ENCODE results near the gene CSH1.
"Not testable (repeated sequence)": the region's sequence is repeated elsewhere in the genome, so short reads cannot be mapped to it uniquely, and the experiment has no call there.

The CSH1 gene

GRCh38 chr17:63934183-63935112 is 38.1 kb upstream of the CSH1 start:
- no peak for TF ChIP-seq JUND (IDR thresholded peaks at IDR 0.05; ENCODE audit: low read depth)
- DNase-seq (ENCODE audit: low read depth in 1 of 2, low spot score in 1 of 2): no peak
- in situ Hi-C loops (cut with HindIII; ENCODE audit: low pct_unique_long_range_greater_than_20kb, low sequenced_read_pairs): no loop called here

- DNase-seq (ENCODE audit: low read depth in 1 of 2, low spot score in 1 of 2): no peak
- in situ Hi-C loops (cut with HindIII; ENCODE audit: low pct_unique_long_range_greater_than_20kb, low sequenced_read_pairs): no loop called here
- no peak for TF ChIP-seq JUND (IDR thresholded peaks at IDR 0.05; ENCODE audit: low read depth)
Measured at GRCh38 chr17:63933598-63933997, 37.2 kb upstream of the CSH1 start.

DNA sequence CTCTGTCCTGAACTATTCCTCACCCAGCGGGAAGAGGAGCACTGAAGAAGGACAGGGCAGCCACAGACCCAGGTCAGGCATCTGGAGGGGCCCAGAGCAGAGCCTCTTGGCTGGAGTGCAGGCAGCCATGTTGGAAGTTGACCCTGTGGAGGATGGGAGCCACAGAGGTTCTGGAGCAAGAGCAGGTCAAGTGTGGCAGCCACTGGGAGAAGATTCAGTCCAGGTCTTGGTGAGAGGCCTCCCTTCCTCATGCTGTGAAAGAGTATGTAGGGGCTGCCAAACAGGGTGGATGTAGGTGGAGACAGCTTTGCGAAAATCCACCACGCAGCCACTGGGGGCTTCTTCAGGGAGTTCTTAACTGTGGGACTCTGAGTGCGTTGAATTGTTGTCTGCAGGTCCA is 36.3 kb upstream of the CSH1 start:
- no peak for TF ChIP-seq JUND (IDR thresholded peaks at IDR 0.05; ENCODE audit: low read depth)
- no peak for DNase-seq (ENCODE audit: low read depth in 1 of 2, low spot score in 1 of 2)
- in situ Hi-C loops (cut with HindIII; ENCODE audit: low pct_unique_long_range_greater_than_20kb, low sequenced_read_pairs): no loop called here

- DNase-seq (ENCODE audit: low read depth in 1 of 2, low spot score in 1 of 2): no peak
- no peak for TF ChIP-seq JUND (IDR thresholded peaks at IDR 0.05; ENCODE audit: low read depth)
- in situ Hi-C loops (cut with HindIII; ENCODE audit: low pct_unique_long_range_greater_than_20kb, low sequenced_read_pairs): no loop called here
Measured at GRCh38 chr17:63931981-63932561, 35.7 kb upstream of the CSH1 start, which contains the start of gene CD79B. CD79B (minus strand) TSS chr17:63932331; CDS start chr17:63932261, 70 bp downstream.

DNA sequence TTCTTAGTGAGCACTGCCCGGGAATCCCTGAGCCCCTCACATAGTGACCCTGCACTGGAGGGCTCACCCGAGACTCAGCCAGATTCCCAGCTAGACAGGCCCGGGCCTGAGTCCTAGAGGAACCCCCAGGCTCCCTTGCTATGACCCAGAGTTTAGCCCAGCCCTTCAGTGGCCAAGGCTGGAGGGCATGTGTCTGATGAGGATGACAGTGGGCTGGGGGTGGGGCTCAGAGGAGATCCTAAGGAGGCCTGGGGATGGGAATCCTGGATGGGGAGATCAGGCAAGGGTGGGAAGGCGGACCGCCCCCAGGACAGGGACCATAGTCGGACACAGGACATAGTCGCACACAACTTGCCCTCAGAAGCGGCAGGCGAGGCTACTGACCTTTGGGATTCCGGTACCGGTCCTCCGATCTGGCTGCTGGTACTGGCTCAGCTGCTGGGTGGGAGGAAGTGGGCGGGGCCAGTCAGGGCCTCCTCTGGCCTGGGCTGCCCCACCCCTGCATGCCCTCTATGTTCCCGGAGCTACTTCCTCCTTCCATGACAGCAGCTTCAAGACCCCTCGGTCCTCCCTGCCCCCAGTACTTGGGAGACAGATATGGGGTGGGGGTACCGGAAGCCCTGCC is 34.7 kb upstream of the CSH1 start:
- no peak for DNase-seq (ENCODE audit: low read depth in 1 of 2, low spot score in 1 of 2)
- no peak for TF ChIP-seq JUND (IDR thresholded peaks at IDR 0.05; ENCODE audit: low read depth)
- in situ Hi-C loops (cut with HindIII; ENCODE audit: low pct_unique_long_range_greater_than_20kb, low sequenced_read_pairs): no loop called here

GRCh38 chr17:63929860-63930766 is 33.7 kb upstream of the CSH1 start:
- TF ChIP-seq JUND (IDR thresholded peaks at IDR 0.05; ENCODE audit: low read depth): no peak
- in situ Hi-C loops (cut with HindIII; ENCODE audit: low pct_unique_long_range_greater_than_20kb, low sequenced_read_pairs): no loop called here
- DNase-seq (ENCODE audit: low read depth in 1 of 2, low spot score in 1 of 2): no peak

DNA sequence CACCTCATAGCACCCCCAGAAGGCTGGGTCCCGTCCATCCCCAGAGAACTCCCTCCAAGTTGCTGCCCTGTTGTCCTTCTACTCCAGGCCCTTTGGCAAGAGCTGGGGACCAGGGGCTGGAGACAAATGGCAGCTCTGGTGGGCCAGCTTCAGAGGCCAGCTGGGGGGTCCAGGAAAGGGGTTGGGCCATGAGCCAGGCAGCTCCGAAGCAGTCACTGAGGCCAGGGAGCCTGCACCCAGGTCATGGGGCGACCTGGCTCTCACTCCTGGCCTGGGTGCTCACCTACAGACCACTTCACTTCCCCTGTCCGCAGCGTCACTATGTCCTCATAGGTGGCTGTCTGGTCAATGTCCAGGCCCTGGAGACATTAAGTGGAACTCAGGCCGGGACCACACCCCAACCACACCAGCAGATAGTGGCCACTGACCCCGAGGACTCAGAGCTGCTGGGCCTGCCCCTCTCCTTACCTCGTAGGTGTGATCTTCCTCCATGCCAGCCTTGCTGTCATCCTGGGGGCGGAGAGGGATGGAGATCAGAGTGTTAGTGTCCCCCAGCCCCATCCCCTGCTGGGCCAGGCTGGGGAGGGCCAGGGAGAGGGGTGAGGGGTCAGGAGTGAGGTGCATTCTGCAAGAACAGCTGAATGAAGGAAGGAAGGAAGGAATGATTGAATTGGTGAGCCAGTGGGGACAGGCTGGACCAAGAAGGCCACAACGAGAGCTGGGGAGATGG is 32.8 kb upstream of the CSH1 start:
- no peak for DNase-seq (ENCODE audit: low read depth in 1 of 2, low spot score in 1 of 2)
- in situ Hi-C loops (cut with HindIII; ENCODE audit: low pct_unique_long_range_greater_than_20kb, low sequenced_read_pairs): no loop called here
- no peak for TF ChIP-seq JUND (IDR thresholded peaks at IDR 0.05; ENCODE audit: low read depth)

- no peak for TF ChIP-seq JUND (IDR thresholded peaks at IDR 0.05; ENCODE audit: low read depth)
- no peak for DNase-seq (ENCODE audit: low read depth in 1 of 2, low spot score in 1 of 2)
- in situ Hi-C loops (cut with HindIII; ENCODE audit: low pct_unique_long_range_greater_than_20kb, low sequenced_read_pairs): no loop called here
Measured at GRCh38 chr17:63928172-63928666, 31.8 kb upstream of the CSH1 start.

DNA sequence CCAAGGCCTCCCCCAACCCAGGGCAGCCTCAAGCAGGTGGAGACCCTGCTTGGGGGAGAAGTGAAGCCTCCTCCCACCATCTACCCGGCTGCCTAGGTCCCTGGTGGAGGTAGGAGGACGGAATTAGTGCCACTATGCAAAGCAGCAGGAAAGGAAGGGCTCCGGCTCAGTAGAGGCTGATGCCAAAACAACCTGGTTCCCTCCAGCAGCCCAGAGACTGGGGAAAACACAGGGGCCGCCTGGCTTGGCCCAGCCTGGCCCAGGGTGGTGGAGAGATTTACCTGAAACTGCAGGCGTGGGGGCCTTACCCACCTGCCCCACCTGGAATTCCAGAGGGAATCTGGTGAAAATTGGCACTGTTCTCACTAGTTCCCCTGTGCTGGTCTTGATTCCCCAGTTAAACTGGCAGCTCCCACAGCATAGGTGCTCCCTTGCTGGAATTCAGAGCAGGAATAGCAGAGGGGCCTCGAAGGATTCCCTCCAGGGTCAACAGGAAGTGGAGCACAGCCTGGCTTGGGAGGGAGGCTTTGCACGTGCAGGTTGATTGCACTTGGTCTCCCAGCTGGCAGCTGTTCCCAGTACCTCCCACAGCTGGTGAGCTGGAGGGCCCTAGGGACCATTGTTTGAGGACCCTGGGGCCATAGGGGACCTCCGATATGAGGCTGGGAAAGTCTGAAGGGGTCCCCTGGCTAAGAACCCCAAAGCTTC is 31.2 kb upstream of the CSH1 start:
- no peak for DNase-seq (ENCODE audit: low read depth in 1 of 2, low spot score in 1 of 2)
- in situ Hi-C loops (cut with HindIII; ENCODE audit: low pct_unique_long_range_greater_than_20kb, low sequenced_read_pairs): no loop called here
- TF ChIP-seq JUND (IDR thresholded peaks at IDR 0.05; ENCODE audit: low read depth): no peak

GRCh38 chr17:63926164-63926563 is 29.8 kb upstream of the CSH1 start:
- no peak for DNase-seq (ENCODE audit: low read depth in 1 of 2, low spot score in 1 of 2)
- in situ Hi-C loops (cut with HindIII; ENCODE audit: low pct_unique_long_range_greater_than_20kb, low sequenced_read_pairs): no loop called here
- TF ChIP-seq JUND (IDR thresholded peaks at IDR 0.05; ENCODE audit: low read depth): no peak

DNA sequence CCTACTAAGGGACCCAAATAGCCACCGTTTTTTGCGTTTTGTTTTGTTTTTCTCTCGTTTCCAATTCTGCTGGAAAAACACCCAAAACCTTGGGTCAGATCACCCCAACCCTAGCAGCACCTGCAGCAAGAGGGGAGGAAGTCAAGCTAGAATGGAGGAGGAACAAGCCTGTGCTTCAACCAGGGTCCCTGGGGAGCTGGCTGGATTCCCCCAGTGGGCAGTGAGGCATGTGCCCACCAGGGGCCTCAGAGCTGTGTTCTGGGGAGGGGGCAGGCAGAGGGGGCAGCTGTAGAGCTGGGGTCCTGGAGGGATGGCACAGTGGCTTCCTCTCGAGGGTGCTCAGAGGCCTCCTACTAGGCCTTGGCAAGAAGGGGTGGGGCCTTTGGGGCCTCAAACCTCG is 29.2 kb upstream of the CSH1 start:
- DNase-seq (ENCODE audit: low read depth in 1 of 2, low spot score in 1 of 2): no peak
- in situ Hi-C loops (cut with HindIII; ENCODE audit: low pct_unique_long_range_greater_than_20kb, low sequenced_read_pairs): no loop called here

DNA sequence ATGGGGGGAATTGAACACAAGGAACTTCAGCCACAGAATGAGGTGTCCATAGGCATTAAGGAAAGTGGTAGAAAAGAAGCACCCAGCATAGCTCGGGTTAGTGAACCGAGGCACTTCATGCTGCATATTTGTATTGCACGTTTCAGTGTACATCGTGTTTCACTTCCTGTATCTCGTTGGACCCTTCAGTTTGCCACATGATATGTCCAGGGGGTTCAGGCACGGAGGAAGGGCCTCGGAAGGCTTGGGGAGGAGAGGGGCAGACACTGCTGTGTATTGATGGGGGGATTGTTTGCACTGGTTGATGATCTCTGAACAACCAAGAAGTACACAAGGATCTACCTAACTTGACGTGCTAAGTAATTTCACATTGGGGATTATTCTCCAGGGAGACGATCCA is 26.0 kb upstream of the CSH1 start:
- in situ Hi-C loops (cut with HindIII; ENCODE audit: low pct_unique_long_range_greater_than_20kb, low sequenced_read_pairs); DNase-seq (ENCODE audit: low read depth in 1 of 2, low spot score in 1 of 2): not testable (repeated sequence)

More for the DNA sequence above, 29.2 kb upstream of the CSH1 start:
- TF ChIP-seq JUND (IDR thresholded peaks at IDR 0.05; ENCODE audit: low read depth): no peak

DNA sequence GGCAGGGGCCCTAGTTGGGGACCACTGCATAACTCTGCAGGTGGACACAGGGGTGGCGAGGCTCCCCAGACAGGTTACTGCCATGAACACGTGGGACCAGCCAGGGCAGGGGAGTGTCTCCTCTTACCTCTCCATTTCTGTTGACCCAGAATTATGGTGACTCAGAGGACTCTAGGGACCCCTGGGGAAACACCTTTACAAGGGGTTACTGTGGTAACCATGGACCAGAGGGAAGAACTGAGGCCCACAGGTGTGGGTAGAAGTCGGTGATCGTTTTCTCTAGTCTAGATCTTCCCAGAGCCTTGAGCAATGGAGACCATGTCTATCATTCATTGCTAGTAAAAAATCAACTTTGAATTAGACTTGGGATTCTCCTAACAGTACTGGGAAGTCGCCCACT is 24.4 kb upstream of the CSH1 start:
- in situ Hi-C loops (cut with HindIII; ENCODE audit: low pct_unique_long_range_greater_than_20kb, low sequenced_read_pairs): not testable (repeated sequence)

DNA sequence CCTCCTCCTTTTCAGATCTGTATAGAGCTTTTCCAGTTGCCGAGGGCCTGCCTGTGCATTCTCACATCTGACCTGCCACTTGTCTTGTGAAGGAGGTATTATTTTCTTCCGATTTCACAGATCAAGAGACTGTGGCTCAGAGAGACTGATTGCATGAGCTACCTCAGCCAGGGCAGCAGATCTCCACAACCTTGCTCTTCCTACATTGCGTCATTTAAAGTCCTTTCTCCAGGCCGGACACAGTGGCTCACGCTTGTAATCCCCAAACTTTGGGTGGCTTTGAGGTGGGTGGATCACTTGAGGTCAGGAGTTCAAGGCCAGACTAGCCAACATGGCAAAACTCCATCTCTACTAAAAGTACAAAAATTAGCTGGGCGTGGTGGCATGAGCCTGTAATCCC is 23.7 kb upstream of the CSH1 start:
- in situ Hi-C loops (cut with HindIII; ENCODE audit: low pct_unique_long_range_greater_than_20kb, low sequenced_read_pairs); DNase-seq (ENCODE audit: low read depth in 1 of 2, low spot score in 1 of 2): not testable (repeated sequence)

More for the DNA sequence above, 24.4 kb upstream of the CSH1 start:
- not testable (repeated sequence) for DNase-seq (ENCODE audit: low read depth in 1 of 2, low spot score in 1 of 2)
